Left ventricle myocardium inferior (tissue), 1 donor: ENCODE results near the gene SCMH1. TPM values are rescaled to one million over a fixed set of nuclear protein-coding genes. Genes with fewer than 3 reads are reported as not detected.
A peak's percentile ranks its signal among the peaks of the same experiment; 100 is the strongest.

Experiments
- DNase-seq: peaks from one replicate; pipeline ENCODE4 v3.0.0-alpha.2; 2020
- H3K27ac ChIP-seq: fragments of 200-600 bp; replicated peaks from 2 replicates; pipeline ENCODE4 v1.8.0; 2021
- H3K27me3 ChIP-seq: fragments of 200-600 bp; 2 replicates; pipeline ENCODE4 v1.8.0; 2021; ENCODE audit warnings: low read depth
- H3K36me3 ChIP-seq: fragments of 200-600 bp; 2 replicates; pipeline ENCODE4 v1.8.0; 2021
- H3K4me1 ChIP-seq: fragments of 200-600 bp; 2 replicates; pipeline ENCODE4 v1.8.0; 2021
- H3K4me3 ChIP-seq: fragments of 200-600 bp; 2 replicates; pipeline ENCODE4 v1.8.0; 2021; ENCODE audit warnings: mild to moderate bottlenecking, moderate library complexity
- H3K9me3 ChIP-seq: fragments of 200-600 bp; replicated peaks from 2 replicates; pipeline ENCODE4 v1.8.0; 2021
- intact Hi-C: fragments of 100-400 bp; cut with micrococcal nuclease; formaldehyde crosslinking; loops from one replicate; pipeline ENCODE4 v1.11.0; 2022
- total RNA-seq: library from RNA; stranded (reverse); fragmentation: NEBNext Ultra II Directional; extraction: Animal tissue kit (Norgen Biotek cat#: 25700); gene quantifications from one replicate; pipeline ENCODE4 v1.2.1, GENCODE V29; 2021
- TF ChIP-seq, protein P1 (sequence below): fragments of 200-600 bp; IDR thresholded peaks from 2 replicates; pipeline ENCODE4 v1.8.0; 2021; ENCODE audit warnings: antibody characterized with exemption, mild to moderate bottlenecking, borderline replicate concordance
- donor health status: DM: no; HTN: yes; CAD: no; lungs with severe emphysema.

SCMH1 gene
- total RNA-seq, 1 donor from 2014 or later: 48.1 TPM

- peak overlapping the region; percentile 56 for H3K27ac ChIP-seq
- H3K4me1 ChIP-seq: peaks cover 24% of the 10 kb centered on the region
- TF ChIP-seq, protein P1, sequence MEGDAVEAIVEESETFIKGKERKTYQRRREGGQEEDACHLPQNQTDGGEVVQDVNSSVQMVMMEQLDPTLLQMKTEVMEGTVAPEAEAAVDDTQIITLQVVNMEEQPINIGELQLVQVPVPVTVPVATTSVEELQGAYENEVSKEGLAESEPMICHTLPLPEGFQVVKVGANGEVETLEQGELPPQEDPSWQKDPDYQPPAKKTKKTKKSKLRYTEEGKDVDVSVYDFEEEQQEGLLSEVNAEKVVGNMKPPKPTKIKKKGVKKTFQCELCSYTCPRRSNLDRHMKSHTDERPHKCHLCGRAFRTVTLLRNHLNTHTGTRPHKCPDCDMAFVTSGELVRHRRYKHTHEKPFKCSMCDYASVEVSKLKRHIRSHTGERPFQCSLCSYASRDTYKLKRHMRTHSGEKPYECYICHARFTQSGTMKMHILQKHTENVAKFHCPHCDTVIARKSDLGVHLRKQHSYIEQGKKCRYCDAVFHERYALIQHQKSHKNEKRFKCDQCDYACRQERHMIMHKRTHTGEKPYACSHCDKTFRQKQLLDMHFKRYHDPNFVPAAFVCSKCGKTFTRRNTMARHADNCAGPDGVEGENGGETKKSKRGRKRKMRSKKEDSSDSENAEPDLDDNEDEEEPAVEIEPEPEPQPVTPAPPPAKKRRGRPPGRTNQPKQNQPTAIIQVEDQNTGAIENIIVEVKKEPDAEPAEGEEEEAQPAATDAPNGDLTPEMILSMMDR: no peak
- no peak for DNase-seq
- peaks cover 20% of the 10 kb centered on the region for H3K36me3 ChIP-seq
- H3K9me3 ChIP-seq: no peaks in the 10 kb centered on the region
- intact Hi-C loops: no loop called here
- no peak overlapping the region for H3K4me3 ChIP-seq
- no peaks in the 10 kb centered on the region for H3K27me3 ChIP-seq
Observed at GRCh38 chr1:41020654-41021053, 221.5 kb downstream of the SCMH1 start.

GRCh38 chr1:41020109-41020576 lies 222.0 kb downstream of the SCMH1 start:
- H3K9me3 ChIP-seq: no peaks in the 10 kb centered on the region
- no peak overlapping the region for H3K4me3 ChIP-seq
- H3K27ac ChIP-seq: no peak overlapping the region
- intact Hi-C loops: no loop called here
- H3K27me3 ChIP-seq: no peaks in the 10 kb centered on the region
- DNase-seq: no peak
- peaks cover 15% of the 10 kb centered on the region for H3K36me3 ChIP-seq
- TF ChIP-seq, protein P1: no peak
- peaks cover 29% of the 10 kb centered on the region for H3K4me1 ChIP-seq

GRCh38 chr1:41019353-41019745 lies 222.8 kb downstream of the SCMH1 start:
- Histone ChIP-seq H3K4me1 (peaks cover 37% of the 10 kb centered on the region), H3K27me3 (no peaks in the 10 kb centered on the region), H3K36me3 (peaks cover 7% of the 10 kb centered on the region), H3K27ac (no peak overlapping the region), H3K9me3 (no peaks in the 10 kb centered on the region), H3K4me3 (no peak overlapping the region)
- intact Hi-C loops: no loop called here
- TF ChIP-seq, protein P1: no peak
- DNase-seq: no peak

DNA sequence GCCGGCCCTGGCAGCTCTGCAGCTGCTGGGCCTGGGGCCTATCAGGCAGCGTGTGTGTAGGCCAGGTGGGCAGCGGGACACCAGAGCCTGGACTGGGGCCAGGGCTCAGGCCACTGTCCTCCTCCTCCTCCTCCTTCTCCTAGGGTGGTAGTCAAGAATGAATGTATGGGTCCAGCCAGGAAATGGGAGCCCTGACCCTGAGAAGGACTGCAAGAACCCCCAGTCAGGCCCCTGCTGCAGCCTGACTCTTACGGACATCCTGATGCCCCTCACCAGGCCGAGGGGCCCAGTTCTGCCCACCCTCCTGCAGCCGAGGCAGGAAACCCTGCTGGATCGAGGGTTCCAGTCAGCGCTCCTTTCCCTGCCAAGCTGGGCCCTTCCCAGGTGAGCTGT lies 224.1 kb downstream of the SCMH1 start:
- no peaks in the 10 kb centered on the region for H3K27me3 ChIP-seq
- peaks cover 49% of the 10 kb centered on the region for H3K4me1 ChIP-seq
- TF ChIP-seq, protein P1: no peak
- no peaks in the 10 kb centered on the region for H3K9me3 ChIP-seq
- H3K4me3 ChIP-seq: no peak overlapping the region
- H3K27ac ChIP-seq: no peak overlapping the region
- intact Hi-C loops: no loop called here
- no peak for DNase-seq
- peaks cover 7% of the 10 kb centered on the region for H3K36me3 ChIP-seq

- TF ChIP-seq, protein P1: no peak
- Histone ChIP-seq H3K36me3 (peaks cover 7% of the 10 kb centered on the region), H3K4me1 (peaks cover 50% of the 10 kb centered on the region), H3K4me3 (no peak overlapping the region), H3K9me3 (no peaks in the 10 kb centered on the region), H3K27me3 (no peaks in the 10 kb centered on the region), H3K27ac (no peak overlapping the region)
- no peak for DNase-seq
- intact Hi-C loops: no loop called here
Observed at GRCh38 chr1:41017141-41018017, 224.7 kb downstream of the SCMH1 start.
